H1 (cell line): ENCODE results near the gene PRKCZ. TPM values are rescaled to one million over a fixed set of nuclear protein-coding genes. Genes with fewer than 3 reads are reported as not detected.

Experiments used
- CTCF ChIA-PET: fragments of 300-600 bp; sonication (Branson Sonifier 250); formaldehyde crosslinking; loops from one replicate; lab custom pipeline; 2021; ENCODE audit not compliant: partially characterized antibody; lab: Charles Lee
- POLR2A ChIA-PET: fragments of 300-600 bp; sonication (Branson Sonifier 250); formaldehyde crosslinking; loops from one replicate; lab custom pipeline; 2021; ENCODE audit warnings: inconsistent platforms; ENCODE audit not compliant: partially characterized antibody; lab: Charles Lee
- DNase-seq, 2 experiments: peaks; one replicate each; pipeline versions ENCODE4 v3.0.0 to v3.0.0-alpha.2; 2010 to 2022; ENCODE audit warnings: low spot score in 2 of 2, low read depth in 1 of 2, mixed read lengths in 1 of 2
- FAIRE-seq: peaks from 2 replicates; lab custom pipeline; 2011; peaks lifted over from hg19 to GRCh38; lab: Jason Lieb, UNC
- H2AFZ ChIP-seq: 2 replicates; pipeline ENCODE4 v1.8.1; 2012; ENCODE audit warnings: low read length, inconsistent platforms
- H2AK5ac ChIP-seq: 2 replicates; pipeline ENCODE4 v1.6.1; 2013; ENCODE audit warnings: low read depth, low read length
- H2BK120ac ChIP-seq: replicated peaks from 2 replicates; pipeline ENCODE3; 2013; ENCODE audit warnings: low read depth, low read length, inconsistent platforms
- H2BK12ac ChIP-seq: 2 replicates; pipeline ENCODE4 v1.6.1; 2013; ENCODE audit warnings: low read depth, low read length
- H2BK15ac ChIP-seq: 2 replicates; pipeline ENCODE4 v1.6.1; 2013; ENCODE audit warnings: low read length
- H2BK20ac ChIP-seq: 2 replicates; pipeline ENCODE4 v1.6.1; 2013; ENCODE audit warnings: low read length
- H2BK5ac ChIP-seq: 2 replicates; pipeline ENCODE4 v1.6.1; 2013; ENCODE audit warnings: low read depth, low read length
- H3K14ac ChIP-seq: 2 replicates; pipeline ENCODE4 v1.6.1; 2013; ENCODE audit warnings: inconsistent platforms; ENCODE audit not compliant: insufficient read length
- H3K18ac ChIP-seq: 2 replicates; pipeline ENCODE4 v1.6.1; 2013; ENCODE audit warnings: low read length; ENCODE audit errors: extremely low read depth
- H3K23ac ChIP-seq: 2 replicates; pipeline ENCODE4 v1.6.1; 2013; ENCODE audit warnings: inconsistent platforms; ENCODE audit not compliant: insufficient read length
- H3K23me2 ChIP-seq: 2 replicates; pipeline ENCODE4 v1.6.1; 2013; ENCODE audit warnings: low read depth, low read length
- H3K27ac ChIP-seq: 2 replicates; pipeline ENCODE4 v1.6.1; 2011; ENCODE audit warnings: low read depth, low read length, inconsistent platforms
- H3K27me3 ChIP-seq, 4 experiments: replicated peaks in 1 of 4; 1 replicate in 1 of 4; 2 replicates in 3 of 4; pipeline versions ENCODE4 v1.6.1 to v1.8.1; 2011 to 2013; ENCODE audit warnings: low read length in 3 of 4, mild to moderate bottlenecking in 3 of 4, inconsistent platforms in 2 of 4, mixed read lengths in 2 of 4, moderate library complexity in 1 of 4; ENCODE audit not compliant: control insufficient read depth in 3 of 4, insufficient read depth in 3 of 4; ENCODE audit errors: extremely low read depth in 1 of 4
- H3K36me3 ChIP-seq, 4 experiments: 2 replicates each; pipeline versions ENCODE4 v1.6.1 to v1.8.1; 2011 to 2013; ENCODE audit warnings: mild to moderate bottlenecking in 4 of 4, low read length in 3 of 4, moderate library complexity in 2 of 4, control low read depth in 1 of 4, inconsistent platforms in 1 of 4; ENCODE audit not compliant: insufficient read depth in 4 of 4, control insufficient read depth in 2 of 4
- H3K4ac ChIP-seq: replicated peaks from 2 replicates; pipeline ENCODE3; 2013; ENCODE audit warnings: low read length, low read depth, mixed read lengths, inconsistent platforms; ENCODE audit not compliant: insufficient read length
- H3K4me1 ChIP-seq, 4 experiments: replicated peaks in 1 of 4; 1 replicate in 1 of 4; 2 replicates in 3 of 4; pipeline versions ENCODE4 v1.6.1 to v1.8.1; 2011 to 2013; ENCODE audit warnings: low read length in 3 of 4, inconsistent platforms in 2 of 4, mixed read lengths in 1 of 4; ENCODE audit not compliant: insufficient read depth in 4 of 4, control insufficient read depth in 3 of 4
- H3K4me2 ChIP-seq, 2 experiments: 2 replicates each; pipeline versions ENCODE4 v1.6.1 to v1.8.1; 2011 to 2013; ENCODE audit warnings: low read depth in 2 of 2, low read length in 2 of 2, control low read depth in 1 of 2, inconsistent platforms in 1 of 2, mild to moderate bottlenecking in 1 of 2; ENCODE audit not compliant: insufficient read depth in 1 of 2
- H3K4me3 ChIP-seq, 4 experiments: fragments of 200-600, 300-600 bp in 1 of 4; sonication (generic), shearing (Covaris generic), sonication (Bioruptor Twin) in 1 of 4; 2 replicates each; pipeline versions ENCODE4 v1.5.1 to v1.8.1; 2011 to 2016; ENCODE audit warnings: low read length in 4 of 4, low read depth in 3 of 4, control low read depth in 2 of 4, inconsistent platforms in 2 of 4, mild to moderate bottlenecking in 2 of 4, mixed read lengths in 1 of 4, moderate library complexity in 1 of 4; ENCODE audit not compliant: insufficient read depth in 2 of 4; ENCODE audit errors: extremely low read depth in 1 of 4
- H3K56ac ChIP-seq: replicated peaks from 2 replicates; pipeline ENCODE3; 2013; ENCODE audit warnings: low read depth, mild to moderate bottlenecking, mixed read lengths, low read length, inconsistent platforms; ENCODE audit not compliant: insufficient read length
- H3K79me1 ChIP-seq: 2 replicates; pipeline ENCODE4 v1.6.1; 2013; ENCODE audit warnings: low read depth, low read length, control low read depth
- H3K79me2 ChIP-seq, 2 experiments: 2 replicates each; pipeline versions ENCODE4 v1.6.1 to v1.8.1; 2012 to 2013; ENCODE audit warnings: low read length in 2 of 2, mild to moderate bottlenecking in 2 of 2, inconsistent platforms in 1 of 2; ENCODE audit not compliant: insufficient read depth in 2 of 2, control insufficient read depth in 1 of 2
- H3K9ac ChIP-seq, 4 experiments: replicated peaks in 1 of 4; 1 replicate in 1 of 4; 2 replicates in 3 of 4; pipeline versions ENCODE4 v1.6.1 to v1.8.1; 2011 to 2013; ENCODE audit warnings: low read depth in 3 of 4, low read length in 3 of 4, control low read depth in 2 of 4, mild to moderate bottlenecking in 2 of 4, moderate library complexity in 2 of 4, inconsistent platforms in 1 of 4; ENCODE audit errors: extremely low read depth in 1 of 4
- H3K9me3 ChIP-seq, 2 experiments: 2 replicates each; pipeline versions ENCODE4 v1.6.1 to v1.8.1; 2012 to 2013; ENCODE audit warnings: mild to moderate bottlenecking in 2 of 2, moderate library complexity in 2 of 2, control low read depth in 1 of 2, inconsistent platforms in 1 of 2, low read depth in 1 of 2, low read length in 1 of 2, mixed read lengths in 1 of 2; ENCODE audit not compliant: insufficient read depth in 2 of 2
- H4K20me1 ChIP-seq, 2 experiments: replicated peaks in 1 of 2; 2 replicates each; pipeline versions ENCODE3 to v1.8.1; 2011 to 2013; ENCODE audit warnings: inconsistent platforms in 2 of 2, low read length in 2 of 2, mild to moderate bottlenecking in 1 of 2; ENCODE audit not compliant: insufficient read depth in 2 of 2, control insufficient read depth in 1 of 2
- H4K5ac ChIP-seq: 2 replicates; pipeline ENCODE4 v1.6.1; 2013; ENCODE audit warnings: low read length, low read depth, mixed read lengths, inconsistent platforms; ENCODE audit not compliant: insufficient read length
- H4K8ac ChIP-seq: 2 replicates; pipeline ENCODE4 v1.8.0; 2013; ENCODE audit warnings: mild to moderate bottlenecking, moderate library complexity, low read length, inconsistent platforms; ENCODE audit not compliant: insufficient read depth; ENCODE audit errors: extremely low read depth
- H4K91ac ChIP-seq: replicated peaks from 2 replicates; pipeline ENCODE3; 2013; ENCODE audit warnings: low read length, mixed read lengths, inconsistent platforms; ENCODE audit not compliant: insufficient read length
- CHD1 ChIP-seq: IDR thresholded peaks from 2 replicates; pipeline ENCODE4 v1.6.1; 2012; ENCODE audit warnings: low read depth, low read length, improper control_type of control experiment
- HDAC6 ChIP-seq: IDR thresholded peaks from one replicate; pipeline ENCODE4 v1.7.1; 2012; ENCODE audit warnings: low read depth, mild to moderate bottlenecking, inconsistent platforms, low read length, moderate library complexity
- KDM4A ChIP-seq: IDR thresholded peaks from one replicate; pipeline ENCODE4 v1.7.1; 2012; ENCODE audit warnings: low read depth, mild to moderate bottlenecking, moderate library complexity, low read length, inconsistent platforms; ENCODE audit not compliant: severe bottlenecking
- NANOG ChIP-seq: IDR thresholded peaks from 2 replicates; pipeline ENCODE4 v1.6.1; 2011; ENCODE audit warnings: low read length, low read depth, mild to moderate bottlenecking, inconsistent platforms; ENCODE audit not compliant: insufficient read depth, poor library complexity, severe bottlenecking
- POLR2A ChIP-seq, 2 experiments: IDR thresholded peaks; 1 replicate in 1 of 2; 2 replicates in 1 of 2; pipeline ENCODE4 v1.6.1; 2011; ENCODE audit warnings: low read depth in 2 of 2, low read length in 2 of 2, mild to moderate bottlenecking in 2 of 2; ENCODE audit errors: control extremely low read depth in 1 of 2
- RFX5 ChIP-seq: IDR thresholded peaks from 2 replicates; pipeline ENCODE4 v1.6.1; 2011; ENCODE audit warnings: low read depth, low read length, improper control_type of control experiment, borderline replicate concordance
- RNF2 ChIP-seq: fragments of 200-900, 300-1000 bp; sonication (generic); IDR thresholded peaks from 2 replicates; pipeline ENCODE4 v1.7.1; 2016; ENCODE audit warnings: borderline replicate concordance, low read depth, mild to moderate bottlenecking, antibody characterized with exemption, low read length; ENCODE audit not compliant: poor library complexity, severe bottlenecking; ENCODE audit errors: missing control alignments
- RXRA ChIP-seq: IDR thresholded peaks from 2 replicates; pipeline ENCODE4 v1.6.1; 2011; ENCODE audit warnings: low read depth, mild to moderate bottlenecking, low read length, moderate library complexity; ENCODE audit not compliant: insufficient read depth
- SAP30 ChIP-seq: fragments of 300-600 bp; sonication (generic); IDR thresholded peaks from 2 replicates; pipeline ENCODE4 v1.7.1; 2012; ENCODE audit warnings: low read length, moderate library complexity, mild to moderate bottlenecking, inconsistent platforms; ENCODE audit not compliant: insufficient read depth, insufficient replicate concordance
- SIN3A ChIP-seq, 2 experiments: IDR thresholded peaks in 1 of 2; conservative IDR thresholded peaks in 1 of 2; 2 replicates each; pipeline ENCODE4 v1.6.1; 2011 to 2012; ENCODE audit warnings: low read length in 2 of 2, improper control_type of control experiment in 1 of 2, low read depth in 1 of 2, mild to moderate bottlenecking in 1 of 2
- SP2 ChIP-seq: IDR thresholded peaks from 2 replicates; pipeline ENCODE4 v1.6.1; 2012; ENCODE audit warnings: mild to moderate bottlenecking, low read length, inconsistent platforms
- TCF12 ChIP-seq: IDR thresholded peaks from 2 replicates; pipeline ENCODE4 v1.6.1; 2011; ENCODE audit warnings: low read depth, mild to moderate bottlenecking, low read length
- TEAD4 ChIP-seq: IDR thresholded peaks from 2 replicates; pipeline ENCODE4 v1.6.1; 2012; ENCODE audit warnings: low read depth, low read length, inconsistent platforms, mixed read lengths
- ZNF274 ChIP-seq: IDR thresholded peaks from 2 replicates; pipeline ENCODE4 v1.7.0; 2012; ENCODE audit warnings: low read length, borderline replicate concordance; ENCODE audit errors: extremely low read depth
- WGBS, 2 experiments: shearing (Covaris generic) in 1 of 2; methylation state at CpG; one replicate each; pipeline versions ENCODE4 v1.1.6 to v1.1.7; 2013 to 2015; ENCODE audit warnings: low lambda C conversion rate in 2 of 2, mixed read lengths in 2 of 2, inconsistent platforms in 1 of 2, low coverage in 1 of 2, missing lambda C conversion rate in 1 of 2; ENCODE audit not compliant: insufficient replicate concordance in 2 of 2, insufficient coverage in 1 of 2, insufficient read length in 1 of 2; ENCODE audit errors: extremely low coverage in 1 of 2, missing lambda C conversion rate in 1 of 2; 5-methylcytosine and 5-hydroxymethylcytosine counted together
- polyA plus RNA-seq, 7 experiments: library from polyadenylated mRNA; depleted of rRNA in 3 of 7; stranded (reverse) in 5 of 7; unstranded in 2 of 7; fragments of >200 nt in 5 of 7; fragments of 200-250 nt in 2 of 7; gene quantifications; 1 replicate in 5 of 7; 2 replicates in 1 of 7; 4 replicates in 1 of 7; pipeline versions ENCODE4 v1.2.1 to v1.2.3, GENCODE V29; 2011 to 2013; ENCODE audit warnings: missing spikeins in 2 of 7, mixed read lengths in 2 of 7
- total RNA-seq: library from RNA; stranded (reverse); fragmentation: NEBNext Ultra II Directional; extraction: Animal tissue kit (Norgen Biotek cat#: 25700); gene quantifications from 2 replicates; pipeline ENCODE4 v1.2.1, GENCODE V29; 2021

PRKCZ gene
- total and polyA plus RNA-seq, 2 of the 8 experiments (the other 6 are each of a cell fraction or from before 2014, with no cell fraction given): 37.4 to 45.1 TPM

- Histone ChIP-seq H3K4ac (no peak overlapping the region), H2AK5ac (no peak overlapping the region), H3K79me1 (peaks cover 1% of the 10 kb centered on the region; the same call in 1 of the 2 replicates), H4K91ac (no peak overlapping the region), H3K27me3 (no peaks in the 10 kb centered on the region), H2BK120ac (no peak overlapping the region), H3K4me1 (no peaks in the 10 kb centered on the region), H3K9me3 (no peaks in the 10 kb centered on the region), H3K9ac (no peak overlapping the region), H2BK20ac (no peak overlapping the region), H3K56ac (no peak overlapping the region), H3K23ac (no peak overlapping the region), H3K4me2 (no peak overlapping the region), H4K5ac (no peak overlapping the region), H3K36me3 (peaks cover 0 to 7% (median 2%) of the 10 kb centered on the region in 4 experiments; a peak in 6 of 8 replicates), H3K79me2 (no peaks in the 10 kb centered on the region), H3K18ac (no peak overlapping the region), H4K20me1 (peaks cover 0 to 5% of the 10 kb centered on the region in 2 experiments), H3K23me2 (no peaks in the 10 kb centered on the region), H4K8ac (no peak overlapping the region), H3K27ac (no peak overlapping the region), H3K14ac (no peak overlapping the region), H2BK5ac (no peak overlapping the region), H2BK15ac (no peak overlapping the region), H2BK12ac (no peak overlapping the region), H3K4me3 (no peak overlapping the region), H2AFZ (no peak overlapping the region)
- WGBS, 2 experiments: 91% methylated on average over 3 of the region's 4 CpGs; no CpG with 5 or more reads in 1 of the 2 experiments
- FAIRE-seq (no peak), DNase-seq (no peak)
- CTCF ChIA-PET: interaction anchor here (0.6 to 5.1 kb wide), 24 partner anchors 9 to 310 kb away, joined by 3 to 58 read pairs (median 8); no protein-coding TSS in a partner anchor
- POLR2A ChIA-PET: interaction anchor here (2.0 kb wide), 1 partner anchor 9 kb away, joined by 9 read pairs; no protein-coding TSS in a partner anchor
- no peak for TF ChIP-seq RXRA
- no peak for TF ChIP-seq RNF2
- TF ChIP-seq SIN3A (conservative IDR thresholded peaks at IDR 0.05 in 1 of 2, IDR thresholded peaks at IDR 0.05 in 1 of 2; ENCODE audit: low read depth in 1 of 2, low read length in 2 of 2): no peak
- TF ChIP-seq HDAC6: no peak
- no peak for TF ChIP-seq TCF12
- TF ChIP-seq NANOG: no peak
- no peak for TF ChIP-seq SP2
- no peak for TF ChIP-seq SAP30
- TF ChIP-seq TEAD4: no peak
- TF ChIP-seq RFX5: no peak
- no peak for TF ChIP-seq KDM4A
- TF ChIP-seq ZNF274: no peak
- TF ChIP-seq CHD1: no peak
- TF ChIP-seq POLR2A (IDR thresholded peaks at IDR 0.05; ENCODE audit: control extremely low read depth in 1 of 2, low read depth in 2 of 2, low read length in 2 of 2): no peak
These were observed 90.8 kb downstream of the PRKCZ start for GRCh38 chr1:2141025-2141424.
